GM12878 (cell line): ENCODE data around the gene MEGF9. TPM values are rescaled to one million over a fixed set of nuclear protein-coding genes. Genes with fewer than 3 reads are reported as not detected.

ENCODE experiments used
- ATAC-seq: fragments of 200-7000 bp; cut with Tn5 transposase; 3 replicates; pipeline ENCODE4 v1.9.1; 2020; ENCODE audit warnings: mild to moderate bottlenecking, moderate library complexity
- BruUV-seq: library from RNA; stranded (reverse); fragments of 400-500 nt; replicated peaks from 2 replicates; lab custom pipeline; 2021; lab: Mats Ljungman, UMichigan
- CTCF ChIA-PET: fragments of 300-600 bp; sonication (Branson Sonifier 250); formaldehyde crosslinking; extraction: SDS; loops from one replicate; lab custom pipeline; 2021; ENCODE audit warnings: inconsistent platforms; lab: Yijun Ruan, JAX
- POLR2A ChIA-PET: fragments of 350-600 bp; formaldehyde crosslinking; extraction: SDS; loops from one replicate; lab custom pipeline; 2021; ENCODE audit warnings: inconsistent platforms; lab: Charles Lee
- RAD21 ChIA-PET: fragments of 300-600 bp; sonication (Branson Sonifier 250); formaldehyde crosslinking; loops from one replicate; lab custom pipeline; 2023; ENCODE audit warnings: antibody characterized with exemption; ENCODE audit not compliant: unreplicated experiment; lab: Charles Lee
- SMC1A ChIA-PET: fragments of 300-600 bp; sonication (Branson Sonifier 250); formaldehyde crosslinking; loops from one replicate; lab custom pipeline; 2023; ENCODE audit not compliant: unreplicated experiment, uncharacterized antibody; lab: Charles Lee
- DNase-seq: peaks from one replicate; pipeline ENCODE4 v3.0.0-alpha.2; 2011; ENCODE audit warnings: low read depth, low spot score
- FAIRE-seq: peaks from 3 replicates; lab custom pipeline; 2011; peaks lifted over from hg19 to GRCh38; lab: Jason Lieb, UNC
- H2AFZ ChIP-seq: 2 replicates; pipeline ENCODE4 v1.6.0; 2011; ENCODE audit warnings: low read depth, low read length, control low read depth; ENCODE audit not compliant: control insufficient read depth
- H3K27ac ChIP-seq: 2 replicates; pipeline ENCODE4 v1.5.1; 2011; ENCODE audit warnings: control low read depth; ENCODE audit not compliant: control insufficient read depth, insufficient read depth
- H3K27me3 ChIP-seq, 2 experiments: replicated peaks in 1 of 2; 2 replicates each; pipeline versions ENCODE4 v1.6.0 to v1.6.1; 2011; ENCODE audit warnings: low read length in 1 of 2; ENCODE audit not compliant: control insufficient read depth in 2 of 2, insufficient read depth in 2 of 2
- H3K36me3 ChIP-seq, 2 experiments: 2 replicates each; pipeline ENCODE4 v1.5.1; 2011; ENCODE audit warnings: low read length in 1 of 2; ENCODE audit not compliant: control insufficient read depth in 2 of 2, insufficient read depth in 2 of 2
- H3K4me1 ChIP-seq: 2 replicates; pipeline ENCODE4 v1.6.1; 2011; ENCODE audit warnings: mild to moderate bottlenecking, low read length, moderate library complexity, mixed read lengths; ENCODE audit not compliant: control insufficient read depth, insufficient read depth
- H3K4me2 ChIP-seq: 2 replicates; pipeline ENCODE4 v1.6.0; 2011; ENCODE audit warnings: control low read depth; ENCODE audit not compliant: control insufficient read depth, insufficient read depth
- H3K4me3 ChIP-seq: fragments of 200-600 bp; sonication (generic); 2 replicates; pipeline ENCODE4 v1.5.1; 2016
- H3K79me2 ChIP-seq: 2 replicates; pipeline ENCODE4 v1.6.0; 2011; ENCODE audit warnings: low read length; ENCODE audit not compliant: control insufficient read depth, insufficient read depth
- H3K9ac ChIP-seq: 2 replicates; pipeline ENCODE4 v1.8.0; 2011; ENCODE audit warnings: low read length, control low read depth, mixed read lengths; ENCODE audit not compliant: control insufficient read depth, insufficient read depth
- H3K9me3 ChIP-seq: replicated peaks from 3 replicates; pipeline ENCODE4 v1.5.1; 2011; ENCODE audit warnings: mild to moderate bottlenecking, low read length; ENCODE audit not compliant: control insufficient read depth, insufficient read depth
- H4K20me1 ChIP-seq: 2 replicates; pipeline ENCODE4 v1.6.0; 2011; ENCODE audit not compliant: control insufficient read depth, insufficient read depth
- IKZF1 ChIP-seq: fragments of 450-650 bp; conservative IDR thresholded peaks from 2 replicates; pipeline ENCODE4 v1.6.1; 2017; ENCODE audit warnings: antibody characterized with exemption, mild to moderate bottlenecking
- KAT2A ChIP-seq: conservative IDR thresholded peaks from 2 replicates; pipeline ENCODE4 v1.6.1; 2011; ENCODE audit warnings: low read depth, low read length; ENCODE audit not compliant: control insufficient read depth
- MYB ChIP-seq: fragments of 150-350 bp; IDR thresholded peaks from 2 replicates; pipeline ENCODE4 v1.6.1; 2014; ENCODE audit warnings: mild to moderate bottlenecking, low read depth, low read length, borderline replicate concordance
- NRF1 ChIP-seq: conservative IDR thresholded peaks from 2 replicates; pipeline ENCODE4 v1.6.1; 2011; ENCODE audit warnings: mild to moderate bottlenecking, low read depth, low read length, improper control_type of control experiment
- RAD51 ChIP-seq: fragments of 450-650 bp; IDR thresholded peaks from 2 replicates; pipeline ENCODE4 v1.6.1; 2016; ENCODE audit warnings: moderate library complexity, mild to moderate bottlenecking, inconsistent platforms
- YY1 ChIP-seq: IDR thresholded peaks from 2 replicates; pipeline ENCODE4 v1.6.1; 2011; ENCODE audit warnings: low read depth, mild to moderate bottlenecking, low read length
- ZNF217 ChIP-seq: fragments of 450-650 bp; IDR thresholded peaks from 2 replicates; pipeline ENCODE4 v1.6.1; 2017; ENCODE audit warnings: antibody characterized with exemption, mild to moderate bottlenecking
- ZNF687 ChIP-seq: fragments of 450-650 bp; IDR thresholded peaks from 2 replicates; pipeline ENCODE4 v1.6.1; 2017; ENCODE audit warnings: mild to moderate bottlenecking, moderate library complexity
- in situ Hi-C: fragments of 300-500 bp; cut with MboI; formaldehyde crosslinking; loops from 9 replicates; pipeline ENCODE4 v1.14.3; 2018; ENCODE audit warnings: mixed read lengths
- intact Hi-C: fragments of 100-400 bp; cut with micrococcal nuclease; formaldehyde crosslinking; loops from one replicate; pipeline ENCODE4 v1.14.2; 2022; ENCODE audit not compliant: unreplicated experiment
- polyA plus RNA-seq, 11 experiments: library from polyadenylated mRNA; depleted of rRNA in 4 of 11; unstranded in 6 of 11; stranded (reverse) in 5 of 11; fragments of >200 nt; fragmentation: Nextera tagmentation in 4 of 11; fragmentation: Illumina TruSeq in 1 of 11; extraction: Ambion mirVana in 4 of 11; extraction: Trizol in 1 of 11; gene quantifications; 1 replicate in 1 of 11; 2 replicates in 10 of 11; pipeline versions ENCODE4 v1.2.1 to v1.2.3, GENCODE V29; 2011 to 2016; ENCODE audit warnings: inconsistent platforms in 2 of 11, missing spikeins in 2 of 11, low read depth in 1 of 11
- total RNA-seq, 4 experiments: library from RNA; depleted of rRNA in 3 of 4; stranded (reverse); fragments of >200 nt in 3 of 4; fragmentation: Illumina TruSeq in 1 of 4; extraction: Trizol in 1 of 4; gene quantifications; 2 replicates each; pipeline versions ENCODE4 v1.2.1 to v1.2.3, GENCODE V29; 2013 to 2021
- TF ChIP-seq, protein P1 (sequence below): fragments of 450-650 bp; IDR thresholded peaks from 2 replicates; pipeline ENCODE4 v1.6.1; 2014; ENCODE audit warnings: mild to moderate bottlenecking

Gene MEGF9
- total and polyA plus RNA-seq, 10 of the 15 experiments (the other 5 are each of a cell fraction or from before 2014, with no cell fraction given), result 0.71 to 5.1 (median 2.6) TPM

DNA sequence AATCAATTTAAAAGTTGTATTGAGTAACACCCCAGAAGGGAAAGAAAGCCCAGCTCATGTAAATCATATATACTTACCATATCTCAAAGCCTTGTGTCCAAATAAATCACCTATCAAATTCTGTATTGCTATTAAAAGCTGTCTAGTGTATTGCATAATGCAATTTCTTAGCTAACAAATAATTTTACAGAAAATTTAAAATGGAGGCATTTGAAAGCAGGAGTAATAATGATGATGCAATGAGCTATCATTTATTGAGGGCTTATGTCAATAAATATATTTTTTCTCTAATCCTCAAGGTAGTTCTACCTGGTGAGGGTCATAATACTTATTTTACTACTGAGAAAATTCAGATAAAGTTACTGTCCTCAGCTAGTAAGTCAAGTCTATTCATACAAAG, 91.5 kb downstream of the MEGF9 start:
- no peak overlapping the region for H3K9ac ChIP-seq
- FAIRE-seq, result no peak
- no peaks in the 10 kb centered on the region for H3K79me2 ChIP-seq
- BruUV-seq, result no TSS peak
- H3K4me3 ChIP-seq, result no peak overlapping the region
- no peaks in the 10 kb centered on the region for H3K9me3 ChIP-seq
- CTCF ChIA-PET, result interaction anchor here (1.0 to 1.8 kb wide), 5 partner anchors 9 to 48 kb away, joined by 3 to 5 read pairs (median 4); no protein-coding TSS in a partner anchor
- TF ChIP-seq KAT2A, result no peak
- no peak for TF ChIP-seq ZNF687
- no peak for TF ChIP-seq NRF1
- TF ChIP-seq, protein P1, sequence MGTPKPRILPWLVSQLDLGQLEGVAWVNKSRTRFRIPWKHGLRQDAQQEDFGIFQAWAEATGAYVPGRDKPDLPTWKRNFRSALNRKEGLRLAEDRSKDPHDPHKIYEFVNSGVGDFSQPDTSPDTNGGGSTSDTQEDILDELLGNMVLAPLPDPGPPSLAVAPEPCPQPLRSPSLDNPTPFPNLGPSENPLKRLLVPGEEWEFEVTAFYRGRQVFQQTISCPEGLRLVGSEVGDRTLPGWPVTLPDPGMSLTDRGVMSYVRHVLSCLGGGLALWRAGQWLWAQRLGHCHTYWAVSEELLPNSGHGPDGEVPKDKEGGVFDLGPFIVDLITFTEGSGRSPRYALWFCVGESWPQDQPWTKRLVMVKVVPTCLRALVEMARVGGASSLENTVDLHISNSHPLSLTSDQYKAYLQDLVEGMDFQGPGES, result no peak
- TF ChIP-seq YY1, result no peak
- TF ChIP-seq RAD51, result no peak
- no peak for TF ChIP-seq IKZF1
- TF ChIP-seq ZNF217, result no peak
- TF ChIP-seq MYB, result no peak
- TF ChIP-seq, all 136 proteins: peak for 0
- no peak overlapping the region for H3K4me2 ChIP-seq
- no peak overlapping the region for H3K27ac ChIP-seq
- RAD21 ChIA-PET, result interaction anchor here (0.7 kb wide), 1 partner anchor 485 kb away, joined by 3 read pairs; no protein-coding TSS in a partner anchor
- ATAC-seq (no peak), DNase-seq (no peak)
- H4K20me1 ChIP-seq, result no peaks in the 10 kb centered on the region
- no peaks in the 10 kb centered on the region for H3K27me3 ChIP-seq
- no peak overlapping the region for H2AFZ ChIP-seq
- intact Hi-C loops (no loop called here), in situ Hi-C loops (no loop called here)
- POLR2A ChIA-PET, result no interaction called here
- SMC1A ChIA-PET, result interaction anchor here (1.0 to 1.2 kb wide), 2 partner anchors 9 to 11 kb away, joined by 3 read pairs; no protein-coding TSS in a partner anchor
- no peaks in the 10 kb centered on the region for H3K4me1 ChIP-seq
- no peaks in the 10 kb centered on the region for H3K36me3 ChIP-seq
